NCI-H510A (cell line): ENCODE results near the gene TBC1D4.

Source experiments
- DNase-seq: peaks from one replicate; lab custom pipeline; 2025; lab: John Stamatoyannopoulos, UW

TBC1D4 gene

GRCh38 chr13:75384879-75385707 lies 96.9 kb downstream of the TBC1D4 start:
- no peak for DNase-seq

GRCh38 chr13:75383064-75383715 lies 98.8 kb downstream of the TBC1D4 start:
- DNase-seq: no peak

- DNase-seq: no peak
Measured at GRCh38 chr13:75378301-75378700, 103.7 kb downstream of the TBC1D4 start.

GRCh38 chr13:75376792-75377402 lies 105.1 kb downstream of the TBC1D4 start:
- DNase-seq: no peak

GRCh38 chr13:75375329-75375728 lies 106.6 kb downstream of the TBC1D4 start:
- DNase-seq: no peak

GRCh38 chr13:75373988-75374387 lies 108.0 kb downstream of the TBC1D4 start:
- no peak for DNase-seq

GRCh38 chr13:75372923-75373841 lies 108.8 kb downstream of the TBC1D4 start:
- DNase-seq: no peak

- no peak for DNase-seq
Measured at GRCh38 chr13:75372517-75372916, 109.5 kb downstream of the TBC1D4 start.

GRCh38 chr13:75371203-75371602 lies 110.8 kb downstream of the TBC1D4 start:
- DNase-seq: no peak

GRCh38 chr13:75370774-75371173 lies 111.2 kb downstream of the TBC1D4 start:
- DNase-seq: no peak

- no peak for DNase-seq
Measured at GRCh38 chr13:75369981-75370380, 112.0 kb downstream of the TBC1D4 start.

GRCh38 chr13:75368167-75368566 lies 113.8 kb downstream of the TBC1D4 start:
- no peak for DNase-seq

GRCh38 chr13:75366380-75367280 lies 115.3 kb downstream of the TBC1D4 start:
- no peak for DNase-seq

GRCh38 chr13:75365724-75366173 lies 116.2 kb downstream of the TBC1D4 start:
- no peak for DNase-seq

- no peak for DNase-seq
Measured at GRCh38 chr13:75364131-75364713, 117.7 kb downstream of the TBC1D4 start.

GRCh38 chr13:75363371-75363770 lies 118.6 kb downstream of the TBC1D4 start:
- no peak for DNase-seq

- DNase-seq: no peak
Measured at GRCh38 chr13:75362026-75362425, 119.9 kb downstream of the TBC1D4 start.

GRCh38 chr13:75360170-75360569 lies 121.8 kb downstream of the TBC1D4 start:
- DNase-seq: no peak

GRCh38 chr13:75359266-75359665 lies 122.7 kb downstream of the TBC1D4 start:
- no peak for DNase-seq

- DNase-seq: no peak
Measured at GRCh38 chr13:75357576-75358289, 124.2 kb downstream of the TBC1D4 start.
